ENCODE measurements around the gene UGT1A9.

Gene UGT1A9

DNA sequence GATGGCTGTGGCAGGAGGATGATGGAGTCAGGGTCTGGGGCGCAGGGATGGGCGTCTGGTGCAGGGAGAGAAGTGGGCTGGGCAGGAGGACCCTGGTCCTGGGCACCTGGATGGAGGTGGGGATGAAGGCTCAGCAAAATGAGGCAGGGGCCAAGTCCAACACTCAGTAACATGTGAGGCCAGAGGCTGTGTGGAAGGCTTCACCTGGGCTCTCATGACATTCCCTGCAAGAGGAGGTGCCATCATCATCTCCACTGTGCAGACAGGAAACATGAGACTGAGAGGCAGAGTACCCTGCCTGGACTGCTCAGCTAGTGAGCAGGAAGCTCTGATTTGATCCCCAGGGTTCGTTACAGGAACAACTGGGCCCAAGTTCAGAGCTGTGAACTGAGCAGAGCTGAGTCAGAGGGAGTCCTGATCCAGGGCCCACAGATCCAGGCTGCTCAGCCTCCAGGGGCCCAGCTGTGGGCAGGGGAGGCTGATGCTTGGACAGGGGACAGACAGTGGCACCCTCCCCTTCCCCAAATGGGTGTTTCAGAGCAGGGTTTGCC, 145.7 kb downstream of the UGT1A9 start:
- DNase-seq (ENCODE audit: low read depth) = no peak

DNA sequence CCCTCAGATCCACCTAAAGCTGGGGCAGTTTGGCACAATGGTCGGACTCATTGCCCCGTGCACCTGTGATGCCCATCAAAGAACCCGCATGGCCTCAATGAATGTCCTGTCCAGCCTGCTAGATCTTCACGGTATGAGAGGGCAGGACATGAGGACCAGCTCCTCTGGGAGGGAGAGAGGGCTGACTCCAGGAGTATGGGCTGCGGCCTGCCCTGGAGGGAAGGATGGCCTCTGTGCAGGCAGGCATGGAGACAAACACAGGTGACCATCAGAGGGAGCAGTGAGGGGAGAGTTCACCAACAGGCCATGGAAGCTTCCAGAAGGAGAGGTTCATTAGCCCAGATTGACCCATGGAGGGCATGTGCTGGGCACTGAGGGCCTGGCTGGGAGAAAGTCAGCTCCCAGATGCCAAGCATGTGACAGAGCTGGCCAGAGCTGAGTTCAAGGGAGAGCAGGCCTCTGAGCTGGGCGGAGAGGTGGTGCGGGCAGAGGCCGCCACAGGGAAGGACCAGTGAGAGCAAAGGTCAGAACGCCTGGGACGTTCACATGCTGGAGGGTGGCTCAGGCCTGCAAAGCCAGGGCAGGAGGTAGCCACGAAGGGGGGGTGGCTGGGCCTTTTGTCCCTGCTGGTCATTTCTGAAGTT, 146.4 kb downstream of the UGT1A9 start:
- DNase-seq (ENCODE audit: low read depth) = no peak

GRCh38 chr2:233818639-233819621, 147.2 kb downstream of the UGT1A9 start:
- no peak for DNase-seq (ENCODE audit: low read depth)

DNA sequence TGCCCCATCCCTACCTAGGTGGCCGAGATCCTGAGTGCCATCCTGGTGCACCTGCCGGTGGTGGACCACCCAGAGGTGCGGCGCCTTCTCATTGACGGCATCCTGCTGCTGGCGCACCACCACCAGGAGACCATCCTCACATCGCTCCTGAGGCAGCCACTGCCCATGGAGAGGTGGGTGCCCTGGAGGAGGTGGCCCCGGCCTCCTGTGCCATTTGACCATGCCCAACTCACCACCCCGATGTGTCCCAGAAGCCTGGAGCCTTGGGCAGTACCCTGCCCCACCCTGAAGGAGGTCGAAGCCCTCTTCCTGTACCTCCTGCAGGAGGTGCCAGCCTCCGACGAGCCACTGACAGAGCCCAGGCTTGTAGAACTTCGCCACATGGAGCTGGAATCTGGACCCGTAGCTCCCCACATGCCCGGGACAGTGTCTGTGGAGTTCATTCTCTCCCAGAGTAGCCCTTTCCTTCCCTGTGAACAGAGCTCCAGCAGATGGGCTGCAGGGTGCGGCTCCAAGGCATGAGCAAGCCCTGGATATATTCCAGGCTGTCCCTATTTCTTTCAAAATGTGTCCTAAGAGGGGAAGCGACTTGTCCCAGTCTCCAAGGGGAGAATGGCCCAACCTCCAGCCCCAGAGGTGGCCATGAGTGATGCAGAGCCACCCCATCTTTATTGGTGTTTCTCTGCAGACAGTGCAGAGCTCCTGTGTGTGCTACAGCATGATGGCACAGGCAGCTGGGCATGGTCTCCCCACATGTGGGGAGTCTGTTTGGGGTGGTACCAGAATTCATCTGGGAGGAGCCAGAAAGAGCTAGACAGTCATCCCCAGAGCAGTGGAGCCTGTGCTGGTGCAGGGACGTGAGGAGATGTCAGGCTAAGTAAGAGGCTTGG, 148.4 kb downstream of the UGT1A9 start:
- no peak for DNase-seq (ENCODE audit: low read depth)

GRCh38 chr2:233820774-233821105, 149.0 kb downstream of the UGT1A9 start:
- DNase-seq (ENCODE audit: low read depth) = no peak

- DNase-seq (ENCODE audit: low read depth) = no peak
Measured at GRCh38 chr2:233821196-233821595, 149.5 kb downstream of the UGT1A9 start.

- DNase-seq (ENCODE audit: low read depth) = no peak
Measured at GRCh38 chr2:233821709-233822100, 150.0 kb downstream of the UGT1A9 start.

DNA sequence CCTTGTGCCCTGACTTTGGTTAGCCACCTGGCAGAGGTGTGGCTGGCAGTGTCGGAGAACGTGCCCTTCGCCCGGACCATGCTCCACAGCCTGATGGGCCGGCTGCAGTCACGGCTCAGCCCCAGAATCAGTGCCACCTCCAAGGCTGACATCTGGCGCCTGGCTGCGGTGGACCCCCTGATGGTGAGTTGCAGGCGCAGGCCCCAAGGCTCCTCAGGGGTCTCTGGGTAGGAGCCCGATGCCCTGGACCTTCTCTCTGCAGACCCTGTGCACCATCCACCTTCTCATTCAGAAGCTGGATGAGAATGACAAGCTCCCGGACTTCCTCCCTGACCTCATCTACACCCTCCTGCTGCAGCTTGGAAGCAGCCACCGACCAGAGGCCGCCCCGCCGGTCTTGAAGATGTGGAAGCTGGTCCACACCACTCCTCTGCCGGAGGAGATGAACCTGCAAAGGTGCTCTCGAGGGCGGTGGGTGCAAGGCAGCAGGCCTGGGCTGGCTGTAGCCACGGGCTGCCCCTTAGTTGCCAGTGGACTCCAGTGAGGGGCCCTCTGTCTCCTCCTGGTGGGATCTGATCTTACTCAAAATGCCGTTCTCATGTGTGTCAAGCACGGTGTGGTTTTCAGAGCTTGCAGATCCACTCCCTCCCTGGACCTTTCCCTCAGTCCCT, 150.5 kb downstream of the UGT1A9 start:
- no peak for DNase-seq (ENCODE audit: low read depth)

All from activated T-cell treated with anti-CD3 and anti-CD28 coated beads for 24 hours (primary cell).